ENCODE measurements around the gene PCBP2. TPM values are rescaled to one million over a fixed set of nuclear protein-coding genes. Genes with fewer than 3 reads are reported as not detected.

The PCBP2 gene
- total RNA-seq, 1 experiment from 2014 or later = 981 TPM

GRCh38 chr12:53452159-53453077 lies 516 bp downstream of the PCBP2 start (continued):
- TF ChIP-seq ZSCAN18 (CRISPR knock-in tag; IDR thresholded peaks at IDR 0.05) (no peak), GTF2I (CRISPR knock-in tag; conservative IDR thresholded peaks at IDR 0.05) (no peak), NR3C1 (CRISPR knock-in tag; conservative IDR thresholded peaks at IDR 0.05; ENCODE audit: low read depth) (no peak), ZNF317 (CRISPR knock-in tag; IDR thresholded peaks at IDR 0.05; ENCODE audit: borderline replicate concordance, low read depth) (no peak), ZMAT4 (CRISPR knock-in tag; IDR thresholded peaks at IDR 0.05) (no peak; the same call in 1 of the 2 replicates), ZNF416 (CRISPR knock-in tag; IDR thresholded peaks at IDR 0.05) (0 out of 2 replicates have a peak, but pooled peaks have one; percentile 10), ERG (CRISPR knock-in tag; IDR thresholded peaks at IDR 0.05) (0 out of 2 replicates have a peak, but pooled peaks have one; percentile 25), SMAD4 (CRISPR knock-in tag; IDR thresholded peaks at IDR 0.05) (0 out of 2 replicates have a peak, but pooled peaks have one; percentile 23), IRF2 (CRISPR knock-in tag; IDR thresholded peaks at IDR 0.05; ENCODE audit: borderline replicate concordance, low read depth) (no peak), GABPB1 (CRISPR knock-in tag; IDR thresholded peaks at IDR 0.05) (peak; percentile 68), FOXK1 (CRISPR knock-in tag; IDR thresholded peaks at IDR 0.05) (peak; percentile 35; the same call in 1 of the 2 replicates), ESRRA (CRISPR knock-in tag; IDR thresholded peaks at IDR 0.05; ENCODE audit: borderline replicate concordance) (no peak), ETV6 (CRISPR knock-in tag; IDR thresholded peaks at IDR 0.05) (peak; percentile 79)

- peak; percentile 41; the same call in 1 of the 2 replicates for TF ChIP-seq ZNF671 (CRISPR knock-in tag; IDR thresholded peaks at IDR 0.05)
- TF ChIP-seq FOXK1 (CRISPR knock-in tag; IDR thresholded peaks at IDR 0.05) = no peak
- ChIA-PET CTCF (interaction anchor here (0.9 to 1.2 kb wide), 2 partner anchors 23 to 34 kb away, joined by 3 read pairs; no protein-coding TSS in a partner anchor), POLR2A (interaction anchor here (0.5 to 1.2 kb wide), 3 partner anchors 12 to 47 kb away, joined by 3 to 6 read pairs (median 5); partner anchors contain the start of gene TARBP2)
- Mint-ChIP-seq H3K4me1 (peaks cover 25% of the 10 kb centered on the region), H3K27ac (peak overlapping the region; percentile 92), H3K9me3 (no peaks in the 10 kb centered on the region), H3K36me3 (peaks cover 60% of the 10 kb centered on the region), H3K4me3 (peak overlapping the region; percentile 96), H3K27me3 (ENCODE audit: low read depth) (no peaks in the 10 kb centered on the region)
- no peak for ATAC-seq
- DNase-seq (ENCODE audit: low spot score) = no peak
Observed at GRCh38 chr12:53453953-53454640, 2.2 kb downstream of the PCBP2 start.

GRCh38 chr12:53454707-53455106 lies 2.8 kb downstream of the PCBP2 start:
- no peaks in the 10 kb centered on the region for H3K27me3 Mint-ChIP-seq (ENCODE audit: low read depth)
- H3K4me1 Mint-ChIP-seq = peaks cover 28% of the 10 kb centered on the region
- H3K4me3 Mint-ChIP-seq = peak overlapping the region; percentile 96
- peak overlapping the region; percentile 92 for H3K27ac Mint-ChIP-seq
- no peak for TF ChIP-seq NR2C2 (CRISPR knock-in tag; IDR thresholded peaks at IDR 0.05)
- no peak for TF ChIP-seq NFATC4 (CRISPR knock-in tag; IDR thresholded peaks at IDR 0.05)
- TF ChIP-seq ZNF232 (CRISPR knock-in tag; IDR thresholded peaks at IDR 0.05) = no peak
- TF ChIP-seq CDX4 (CRISPR knock-in tag; IDR thresholded peaks at IDR 0.05; ENCODE audit: borderline replicate concordance) = no peak
- no peak for TF ChIP-seq FOXP1 (CRISPR knock-in tag; IDR thresholded peaks at IDR 0.05; ENCODE audit: borderline replicate concordance)
- TF ChIP-seq ATF3 (CRISPR knock-in tag; conservative IDR thresholded peaks at IDR 0.05) = no peak
- no peak for TF ChIP-seq AFF4 (CRISPR knock-in tag; IDR thresholded peaks at IDR 0.05; ENCODE audit: borderline replicate concordance)
- TF ChIP-seq ZNF671 (CRISPR knock-in tag; IDR thresholded peaks at IDR 0.05) = no peak
- no peak for TF ChIP-seq TEAD4 (CRISPR knock-in tag; IDR thresholded peaks at IDR 0.05)
- ChIA-PET POLR2A (interaction anchor here (1.1 to 1.6 kb wide), 3 partner anchors 11 to 46 kb away, joined by 3 to 5 read pairs (median 4); partner anchors contain the start of gene TARBP2), CTCF (interaction anchor here (0.9 to 1.2 kb wide), 2 partner anchors 22 to 34 kb away, joined by 3 read pairs; no protein-coding TSS in a partner anchor)
- peaks cover 65% of the 10 kb centered on the region for H3K36me3 Mint-ChIP-seq
- ATAC-seq (no peak), DNase-seq (ENCODE audit: low spot score) (no peak)
- no peaks in the 10 kb centered on the region for H3K9me3 Mint-ChIP-seq
